GM12874 (cell line): ENCODE data around the gene ROBO4.

Experiments
- TF ChIP-seq, protein P1 (sequence below): IDR thresholded peaks from 2 replicates; pipeline ENCODE4 v1.5.1; 2011; ENCODE audit warnings: low read depth, mild to moderate bottlenecking, control low read depth, low read length, moderate library complexity; ENCODE audit not compliant: insufficient read depth

The ROBO4 gene

DNA sequence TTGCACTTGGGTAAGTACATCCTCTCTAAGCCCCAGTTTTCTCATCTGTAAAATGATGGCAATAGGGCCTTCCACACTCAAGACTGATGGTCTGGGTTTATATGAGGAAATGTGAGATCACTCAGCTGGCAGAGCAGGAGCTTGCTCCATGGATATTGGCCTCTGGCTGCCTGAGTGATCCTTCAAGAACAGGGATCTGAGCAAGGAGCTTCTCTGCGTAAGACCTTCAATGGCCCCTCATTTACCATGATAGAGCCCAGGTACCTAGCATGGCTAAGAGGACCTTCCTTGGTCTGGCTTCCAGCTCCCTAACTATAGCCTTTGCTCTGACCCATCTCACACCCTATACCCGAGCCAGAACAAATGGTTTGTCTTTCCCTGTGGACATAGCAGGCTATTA, 5.5 kb downstream of the ROBO4 start:
- TF ChIP-seq, protein P1, sequence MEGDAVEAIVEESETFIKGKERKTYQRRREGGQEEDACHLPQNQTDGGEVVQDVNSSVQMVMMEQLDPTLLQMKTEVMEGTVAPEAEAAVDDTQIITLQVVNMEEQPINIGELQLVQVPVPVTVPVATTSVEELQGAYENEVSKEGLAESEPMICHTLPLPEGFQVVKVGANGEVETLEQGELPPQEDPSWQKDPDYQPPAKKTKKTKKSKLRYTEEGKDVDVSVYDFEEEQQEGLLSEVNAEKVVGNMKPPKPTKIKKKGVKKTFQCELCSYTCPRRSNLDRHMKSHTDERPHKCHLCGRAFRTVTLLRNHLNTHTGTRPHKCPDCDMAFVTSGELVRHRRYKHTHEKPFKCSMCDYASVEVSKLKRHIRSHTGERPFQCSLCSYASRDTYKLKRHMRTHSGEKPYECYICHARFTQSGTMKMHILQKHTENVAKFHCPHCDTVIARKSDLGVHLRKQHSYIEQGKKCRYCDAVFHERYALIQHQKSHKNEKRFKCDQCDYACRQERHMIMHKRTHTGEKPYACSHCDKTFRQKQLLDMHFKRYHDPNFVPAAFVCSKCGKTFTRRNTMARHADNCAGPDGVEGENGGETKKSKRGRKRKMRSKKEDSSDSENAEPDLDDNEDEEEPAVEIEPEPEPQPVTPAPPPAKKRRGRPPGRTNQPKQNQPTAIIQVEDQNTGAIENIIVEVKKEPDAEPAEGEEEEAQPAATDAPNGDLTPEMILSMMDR, result no peak

DNA sequence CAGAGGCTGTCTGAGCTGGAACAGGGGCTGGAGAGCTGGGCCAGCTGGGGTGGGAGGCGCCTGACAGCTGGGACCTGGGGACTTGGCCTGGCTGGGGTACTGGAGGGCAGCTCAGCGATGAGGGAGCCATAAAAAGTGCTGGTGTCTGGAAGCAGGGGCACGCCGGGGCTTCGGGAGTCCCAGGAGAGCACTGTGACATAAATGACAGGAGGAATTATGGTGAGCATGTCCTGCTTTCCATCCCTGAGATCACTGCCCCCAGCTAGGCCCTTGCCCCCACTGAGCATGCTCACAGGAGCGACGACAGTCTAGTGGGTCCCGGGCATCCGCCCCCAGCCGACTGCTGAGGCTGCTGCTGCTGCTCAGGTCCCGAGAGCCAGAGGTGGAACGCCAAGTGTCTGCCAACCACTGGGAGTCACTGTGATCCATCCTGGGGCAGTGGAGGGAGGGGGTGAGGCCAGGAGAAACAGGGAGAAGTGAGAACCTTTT, 6.2 kb downstream of the ROBO4 start:
- TF ChIP-seq, protein P1, result no peak

DNA sequence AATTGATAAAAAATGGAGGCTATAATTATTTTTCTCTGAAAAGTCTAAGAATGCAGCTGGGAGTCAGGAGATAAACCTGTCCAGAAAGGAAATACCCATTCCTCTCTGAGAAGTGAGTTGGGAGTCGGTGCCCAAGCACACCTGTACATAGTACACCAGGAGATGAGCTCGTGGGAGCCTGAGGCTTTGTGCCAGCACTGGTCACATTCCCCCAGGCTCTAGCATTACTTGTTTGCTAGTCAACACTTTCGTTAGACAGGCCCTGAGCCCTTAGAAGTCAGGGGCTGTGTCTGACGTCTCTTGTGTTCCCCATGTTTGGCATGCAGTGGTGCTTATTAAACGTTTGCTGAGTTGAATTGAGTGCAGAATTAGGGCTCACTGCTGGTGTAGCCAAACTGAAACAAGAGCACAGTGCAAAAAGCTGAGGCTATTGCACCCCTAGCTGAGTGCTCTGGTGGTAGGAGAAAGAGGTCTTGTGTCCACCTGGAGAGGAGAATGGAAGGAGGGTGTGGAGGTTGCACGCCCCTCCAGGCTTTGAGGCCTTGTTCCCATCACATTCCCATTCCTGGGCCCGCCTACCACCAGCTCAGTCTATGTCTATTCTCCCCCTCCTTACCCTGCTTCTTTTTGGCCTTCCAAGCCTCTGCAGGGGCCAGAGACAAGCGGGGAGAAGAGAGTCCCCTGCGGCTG, 6.8 kb downstream of the ROBO4 start:
- TF ChIP-seq, protein P1, result no peak

DNA sequence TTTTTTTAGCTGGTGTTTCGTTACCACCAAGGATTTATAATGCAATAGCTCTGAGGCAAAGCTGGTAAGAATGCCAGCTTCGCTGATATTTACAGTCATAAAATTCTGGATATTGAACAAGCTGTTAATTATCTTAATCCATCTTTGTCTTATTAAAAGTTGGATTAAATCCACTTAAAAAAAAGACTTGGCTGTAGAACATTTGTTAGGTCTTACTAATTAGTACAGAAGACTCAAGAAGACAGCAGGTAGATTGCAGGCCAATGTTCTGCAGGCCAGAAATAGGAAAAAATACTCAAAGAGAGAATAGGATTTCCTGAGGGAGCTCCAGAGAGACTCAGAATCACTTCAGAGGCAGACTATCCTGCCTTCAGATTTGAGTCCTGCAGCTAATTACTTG, 7.5 kb downstream of the ROBO4 start:
- TF ChIP-seq, protein P1, result no peak

DNA sequence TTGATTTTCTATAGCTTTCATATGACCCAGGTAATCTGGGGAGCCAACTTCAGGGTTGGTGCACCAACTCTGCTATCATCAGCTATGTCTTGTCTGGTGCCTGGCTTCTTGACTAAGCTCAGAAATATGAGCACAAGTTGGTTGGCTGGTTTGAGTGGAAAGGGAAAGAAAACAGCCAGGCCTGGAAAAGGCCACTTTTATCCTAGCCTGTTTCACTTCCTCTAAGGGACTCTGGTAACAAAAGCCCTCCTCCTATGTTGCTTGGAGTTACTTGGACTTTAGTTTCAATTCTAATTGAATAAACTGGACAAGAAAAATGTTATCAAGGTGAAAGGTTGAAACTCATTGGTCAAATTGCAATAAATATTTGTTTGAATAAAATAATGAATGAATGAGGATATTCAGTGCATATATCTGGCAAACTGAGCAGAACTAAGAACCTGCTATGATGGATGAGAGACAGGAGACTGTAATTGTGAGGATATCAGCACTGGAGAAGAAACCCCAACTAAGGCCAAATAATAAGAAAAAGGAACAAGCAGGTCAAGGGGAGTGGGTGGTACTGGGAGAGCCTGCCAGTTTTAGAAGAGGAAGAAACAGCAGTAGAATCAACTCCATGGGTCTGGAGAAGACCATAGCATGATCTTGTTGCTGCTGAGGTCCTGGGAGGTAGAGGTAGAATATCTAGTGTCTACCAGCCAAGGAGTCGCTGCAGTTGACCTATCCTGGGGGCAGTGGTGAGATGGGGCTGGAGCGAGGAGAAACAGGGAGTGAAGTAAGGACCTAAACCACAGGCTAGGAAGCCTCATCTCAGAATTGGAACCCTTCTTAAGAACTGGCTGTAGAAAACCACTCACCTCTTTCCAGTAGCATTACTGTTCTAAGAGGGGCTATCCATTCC, 8.2 kb downstream of the ROBO4 start:
- TF ChIP-seq, protein P1, result no peak

DNA sequence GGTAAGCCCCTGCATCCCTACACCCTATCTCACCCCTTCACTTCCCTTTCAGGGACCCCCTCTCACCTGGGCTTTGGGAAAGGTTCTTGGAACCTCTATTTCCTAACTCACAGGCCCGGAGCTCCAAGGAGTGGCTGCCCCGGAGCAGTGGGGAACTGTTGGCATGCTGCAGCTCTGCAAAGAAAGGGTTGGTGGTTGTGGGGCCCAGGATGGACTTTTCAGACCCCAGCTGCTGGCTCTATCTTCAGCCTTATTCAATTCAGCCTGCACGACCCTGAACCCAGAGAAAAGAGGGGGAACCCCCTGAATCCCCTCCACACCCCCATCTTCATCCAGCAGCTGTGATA, 10.0 kb downstream of the ROBO4 start:
- TF ChIP-seq, protein P1, result no peak

DNA sequence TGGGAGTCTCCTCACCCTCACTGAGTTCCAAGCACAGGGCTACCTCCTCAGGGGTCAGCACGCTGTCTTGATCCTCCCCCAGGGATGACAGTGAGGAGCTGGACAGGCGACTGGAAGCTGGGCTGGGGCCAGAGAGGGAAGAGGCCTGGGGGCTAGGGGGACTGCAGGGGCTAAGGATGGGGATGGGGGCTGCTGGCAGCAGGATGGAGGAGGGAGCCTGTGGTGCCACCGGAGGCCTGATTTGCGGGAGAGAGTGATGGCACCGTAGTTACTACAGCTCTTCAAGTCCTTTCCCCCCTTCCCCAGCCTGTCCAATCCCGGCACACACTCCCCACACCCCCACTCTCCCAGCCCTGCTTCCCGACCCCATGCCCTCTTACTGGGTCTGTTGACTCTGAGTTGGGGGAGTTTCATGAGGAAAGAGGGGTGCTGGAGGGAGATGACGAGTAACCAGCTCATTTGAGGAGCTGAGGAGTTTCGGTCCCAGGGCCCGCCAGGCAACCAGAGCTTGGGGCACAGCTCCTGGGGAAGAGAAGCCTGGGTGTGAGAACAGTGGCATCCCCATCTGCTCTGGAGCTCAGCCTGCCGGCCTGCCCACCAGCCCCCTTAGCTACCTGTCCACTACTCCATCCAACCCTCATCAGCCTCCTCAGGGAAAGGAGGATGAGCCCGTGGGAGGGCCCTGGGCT, 10.5 kb downstream of the ROBO4 start:
- TF ChIP-seq, protein P1, result no peak
